ENCODE data around the gene LMAN1.

- TF ChIP-seq CTCF (IDR thresholded peaks at IDR 0.05 in 2 of 3, conservative IDR thresholded peaks at IDR 0.05 in 1 of 3; ENCODE audit: borderline replicate concordance in 1 of 3, insufficient read depth in 1 of 3, low read depth in 2 of 3, low read length in 2 of 3) = no peak
- no peak for TF ChIP-seq EZH2 (IDR thresholded peaks at IDR 0.05)
- TF ChIP-seq ZBTB33 (IDR thresholded peaks at IDR 0.05; ENCODE audit: extremely low read depth, insufficient replicate concordance, low read length) = no peak
- TF ChIP-seq TCF7L2 (IDR thresholded peaks at IDR 0.05; ENCODE audit: borderline replicate concordance, extremely low read depth, insufficient read depth, insufficient read length) = no peak
- TF ChIP-seq POLR2A (IDR thresholded peaks at IDR 0.05; ENCODE audit: borderline replicate concordance, extremely low read depth, insufficient read depth, insufficient read length) = no peak
- TF ChIP-seq EZH2phosphoT487 (IDR thresholded peaks at IDR 0.05; ENCODE audit: borderline replicate concordance) = no peak
- no peak for TF ChIP-seq SP1 (IDR thresholded peaks at IDR 0.05; ENCODE audit: low read depth)
- no peak for TF ChIP-seq POLR2AphosphoS5 (IDR thresholded peaks at IDR 0.05; ENCODE audit: low read depth, low read length)
Observed at GRCh38 chr18:59374128-59374527, 15.1 kb upstream of the LMAN1 start.

Data from HCT116 (cell line).